GM12878 (cell line): ENCODE data around the gene PPP1R18. TPM values are rescaled to one million over a fixed set of nuclear protein-coding genes. Genes with fewer than 3 reads are reported as not detected.

ENCODE experiments used
- ATF2 ChIP-seq: IDR thresholded peaks from 2 replicates; pipeline ENCODE4 v1.6.1; 2012; ENCODE audit warnings: low read length, inconsistent platforms
- BMI1 ChIP-seq: fragments of 450-650 bp; IDR thresholded peaks from 2 replicates; pipeline ENCODE4 v1.6.1; 2016; ENCODE audit warnings: mild to moderate bottlenecking, moderate library complexity, borderline replicate concordance
- CBX5 ChIP-seq: sonication (generic); IDR thresholded peaks from 2 replicates; pipeline ENCODE4 v1.6.1; 2016; ENCODE audit warnings: low read depth, moderate library complexity, mild to moderate bottlenecking, inconsistent platforms
- CHD1 ChIP-seq: IDR thresholded peaks from 2 replicates; pipeline ENCODE4 v1.6.1; 2012; ENCODE audit warnings: low read depth, low read length, improper control_type of control experiment
- CUX1 ChIP-seq: IDR thresholded peaks from 2 replicates; pipeline ENCODE4 v1.6.1; 2012; ENCODE audit warnings: improper control_type of control experiment, low read depth, low read length; ENCODE audit not compliant: insufficient replicate concordance
- GABPA ChIP-seq: IDR thresholded peaks from 2 replicates; pipeline ENCODE4 v1.6.1; 2014; ENCODE audit warnings: antibody characterized with exemption, low read depth, mild to moderate bottlenecking, inconsistent platforms
- HDAC2 ChIP-seq: fragments of 200-600 bp; sonication (generic); IDR thresholded peaks from 2 replicates; pipeline ENCODE4 v1.6.1; 2017
- IRF4 ChIP-seq: IDR thresholded peaks from 2 replicates; pipeline ENCODE4 v1.6.1; 2011; ENCODE audit warnings: low read depth, low read length
- KAT2A ChIP-seq: conservative IDR thresholded peaks from 2 replicates; pipeline ENCODE4 v1.6.1; 2011; ENCODE audit warnings: low read depth, low read length; ENCODE audit not compliant: control insufficient read depth
- MLLT1 ChIP-seq: fragments of 450-650 bp; IDR thresholded peaks from 2 replicates; pipeline ENCODE4 v1.6.1; 2016; ENCODE audit warnings: mild to moderate bottlenecking
- RAD51 ChIP-seq: fragments of 450-650 bp; IDR thresholded peaks from 2 replicates; pipeline ENCODE4 v1.6.1; 2016; ENCODE audit warnings: moderate library complexity, mild to moderate bottlenecking, inconsistent platforms
- RELA ChIP-seq: fragments of 450-650 bp; IDR thresholded peaks from 2 replicates; pipeline ENCODE4 v1.8.0; 2014; ENCODE audit warnings: borderline replicate concordance; ENCODE audit not compliant: partially characterized antibody
- SIN3A ChIP-seq: IDR thresholded peaks from 2 replicates; pipeline ENCODE4 v1.6.1; 2012; ENCODE audit warnings: low read depth, low read length, improper control_type of control experiment
- WRNIP1 ChIP-seq: IDR thresholded peaks from 2 replicates; pipeline ENCODE4 v1.6.1; 2011; ENCODE audit warnings: low read depth, low read length, improper control_type of control experiment, borderline replicate concordance
- YY1 ChIP-seq: IDR thresholded peaks from 2 replicates; pipeline ENCODE4 v1.6.1; 2011; ENCODE audit warnings: low read depth, mild to moderate bottlenecking, low read length
- ZBTB4 ChIP-seq: fragments of 450-650 bp; formaldehyde crosslinking; IDR thresholded peaks from 2 replicates; pipeline ENCODE4 v1.4.0; 2022; ENCODE audit warnings: mild to moderate bottlenecking, moderate library complexity
- ZNF24 ChIP-seq: fragments of 450-650 bp; IDR thresholded peaks from 2 replicates; pipeline ENCODE4 v1.6.1; 2017; ENCODE audit warnings: antibody characterized with exemption, mild to moderate bottlenecking
- polyA plus RNA-seq, 11 experiments: library from polyadenylated mRNA; depleted of rRNA in 4 of 11; unstranded in 6 of 11; stranded (reverse) in 5 of 11; fragments of >200 nt; fragmentation: Nextera tagmentation in 4 of 11; fragmentation: Illumina TruSeq in 1 of 11; extraction: Ambion mirVana in 4 of 11; extraction: Trizol in 1 of 11; gene quantifications; 1 replicate in 1 of 11; 2 replicates in 10 of 11; pipeline versions ENCODE4 v1.2.1 to v1.2.3, GENCODE V29; 2011 to 2016; ENCODE audit warnings: inconsistent platforms in 2 of 11, missing spikeins in 2 of 11, low read depth in 1 of 11
- total RNA-seq, 4 experiments: library from RNA; depleted of rRNA in 3 of 4; stranded (reverse); fragments of >200 nt in 3 of 4; fragmentation: Illumina TruSeq in 1 of 4; extraction: Trizol in 1 of 4; gene quantifications; 2 replicates each; pipeline versions ENCODE4 v1.2.1 to v1.2.3, GENCODE V29; 2013 to 2021

PPP1R18 gene
- total and polyA plus RNA-seq, 10 of the 15 experiments (the other 5 are each of a cell fraction or from before 2014, with no cell fraction given): 21.0 to 119 (median 52.6) TPM

- TF ChIP-seq CUX1 (no peak), HDAC2 (no peak), CHD1 (no peak), MLLT1 (no peak), YY1 (peak; percentile 84), ATF2 (peak; percentile 51; the same call in 1 of the 2 replicates), WRNIP1 (no peak), ZBTB4 (CRISPR knock-in tag) (no peak), CBX5 (0 out of 2 replicates have a peak, but pooled peaks have one; percentile 39), IRF4 (no peak), ZNF24 (peak; percentile 95), BMI1 (peak; percentile 82), SIN3A (peak; percentile 77; the same call in 1 of the 2 replicates), RAD51 (no peak), GABPA (peak; percentile 80), KAT2A (no peak), RELA (peak; percentile 35)
Observed at GRCh38 chr6:30672445-30673253, 13.8 kb downstream of the PPP1R18 start, which contains the start of gene DHX16 (continued).
